Caco-2 (cell line): Measurements from ENCODE around the gene DSC1. TPM values are rescaled to one million over a fixed set of nuclear protein-coding genes. Genes with fewer than 3 reads are reported as not detected.

Experiments
- BruUV-seq: library from RNA; stranded (reverse); fragments of 400-500 nt; replicated peaks from 2 replicates; lab custom pipeline; 2021; lab: Mats Ljungman, UMichigan
- CTCF ChIA-PET: fragments of 300-600 bp; sonication (Branson Sonifier 250); formaldehyde crosslinking; loops from one replicate; lab custom pipeline; 2022; ENCODE audit warnings: antibody characterized with exemption; lab: Charles Lee
- POLR2A ChIA-PET: fragments of 300-600 bp; sonication (Branson Sonifier 250); formaldehyde crosslinking; loops from one replicate; lab custom pipeline; 2022; ENCODE audit warnings: antibody characterized with exemption; lab: Charles Lee
- DNase-seq, 2 experiments: peaks; one replicate each; pipeline versions ENCODE4 v3.0.0 to v3.0.0-alpha.2; 2020 to 2022
- H3K27me3 ChIP-seq: replicated peaks from 2 replicates; pipeline ENCODE4 v1.6.0; 2011; ENCODE audit warnings: low read length; ENCODE audit not compliant: control insufficient read depth, insufficient read depth
- H3K36me3 ChIP-seq: 2 replicates; pipeline ENCODE4 v1.5.1; 2011; ENCODE audit warnings: low read length; ENCODE audit not compliant: control insufficient read depth, insufficient read depth
- H3K4me1 ChIP-seq: fragments of 250-450 bp; sonication (Bioruptor Pico); 2 replicates; pipeline ENCODE4 v1.5.1; 2020; ENCODE audit warnings: mild to moderate bottlenecking
- H3K4me3 ChIP-seq: 2 replicates; pipeline ENCODE4 v1.5.1; 2011; ENCODE audit warnings: low read depth, mild to moderate bottlenecking, control low read depth, low read length
- H3K9me3 ChIP-seq: fragments of 250-450 bp; sonication (Bioruptor Pico); 2 replicates; pipeline ENCODE4 v1.5.1; 2020; ENCODE audit warnings: mild to moderate bottlenecking, moderate library complexity
- H3K27ac Mint-ChIP-seq: one replicate; pipeline ENCODE4 v1.8.0; 2022; ENCODE audit warnings: mixed read lengths; ENCODE audit not compliant: unreplicated experiment
- H3K27me3 Mint-ChIP-seq: one replicate; pipeline ENCODE4 v1.8.0; 2022; ENCODE audit warnings: mixed read lengths; ENCODE audit not compliant: insufficient read depth, unreplicated experiment
- H3K36me3 Mint-ChIP-seq: one replicate; pipeline ENCODE4 v1.8.0; 2022; ENCODE audit warnings: mild to moderate bottlenecking, mixed read lengths; ENCODE audit not compliant: insufficient read depth, unreplicated experiment
- H3K4me1 Mint-ChIP-seq: one replicate; pipeline ENCODE4 v1.8.0; 2022; ENCODE audit warnings: low read depth, mixed read lengths; ENCODE audit not compliant: unreplicated experiment
- H3K4me3 Mint-ChIP-seq: one replicate; pipeline ENCODE4 v1.8.0; 2022; ENCODE audit warnings: mild to moderate bottlenecking, moderate library complexity, mixed read lengths; ENCODE audit not compliant: unreplicated experiment
- H3K9me3 Mint-ChIP-seq: one replicate; pipeline ENCODE4 v1.8.0; 2022; ENCODE audit warnings: mixed read lengths; ENCODE audit not compliant: unreplicated experiment
- intact Hi-C: fragments of 100-400 bp; cut with micrococcal nuclease; formaldehyde crosslinking; loops from one replicate; pipeline ENCODE4 v1.10.0; 2022; ENCODE audit not compliant: unreplicated experiment
- total RNA-seq: library from RNA; stranded (reverse); gene quantifications from 2 replicates; pipeline ENCODE4 v1.2.3, GENCODE V29; 2022
- TF ChIP-seq, protein P1 (sequence below), 2 experiments: fragments of 200-600 bp in 1 of 2; IDR thresholded peaks; 1 replicate in 1 of 2; 2 replicates in 1 of 2; pipeline versions ENCODE4 v1.5.1 to v1.8.0; 2011 to 2022; ENCODE audit warnings: antibody characterized with exemption in 1 of 2, control low read depth in 1 of 2, inconsistent platforms in 1 of 2, low read depth in 1 of 2, low read length in 1 of 2, mild to moderate bottlenecking in 1 of 2, moderate library complexity in 1 of 2; ENCODE audit not compliant: insufficient read depth in 1 of 2, severe bottlenecking in 1 of 2, unreplicated experiment in 1 of 2

The DSC1 gene
- total RNA-seq, 1 experiment from 2014 or later, result 0.11 TPM

DNA sequence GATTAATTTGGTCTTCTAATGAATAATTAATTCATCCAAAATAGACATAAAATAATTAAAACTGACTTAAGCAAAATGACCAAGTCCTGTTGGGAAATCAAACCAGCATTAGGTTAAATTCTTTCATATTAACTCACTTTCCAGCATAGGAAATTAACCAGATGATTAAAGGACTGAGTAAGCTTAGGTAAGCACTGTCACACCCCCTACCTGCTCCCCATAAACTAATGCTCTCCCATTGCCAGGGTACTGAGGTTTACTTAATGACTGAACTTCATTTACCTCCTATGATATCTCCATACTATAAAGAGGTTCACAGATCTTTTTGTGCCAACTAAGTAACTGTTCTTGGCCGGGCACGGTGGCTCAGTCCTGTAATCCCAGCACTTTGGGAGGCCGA is 74.1 kb downstream of the DSC1 start:
- no peaks in the 10 kb centered on the region for H3K27me3 Mint-ChIP-seq
- intact Hi-C loops, result no loop called here
- BruUV-seq, result no TSS peak
- H3K27ac Mint-ChIP-seq, result no peak overlapping the region
- peaks cover 19% of the 10 kb centered on the region for H3K36me3 Mint-ChIP-seq
- no peaks in the 10 kb centered on the region for H3K27me3 ChIP-seq
- no peaks in the 10 kb centered on the region for H3K36me3 ChIP-seq
- POLR2A ChIA-PET, result no interaction called here
- no peaks in the 10 kb centered on the region for H3K9me3 Mint-ChIP-seq
- H3K4me3 ChIP-seq, result no peak overlapping the region
- H3K9me3 ChIP-seq, result no peaks in the 10 kb centered on the region
- no peaks in the 10 kb centered on the region for H3K4me1 ChIP-seq
- TF ChIP-seq, protein P1, sequence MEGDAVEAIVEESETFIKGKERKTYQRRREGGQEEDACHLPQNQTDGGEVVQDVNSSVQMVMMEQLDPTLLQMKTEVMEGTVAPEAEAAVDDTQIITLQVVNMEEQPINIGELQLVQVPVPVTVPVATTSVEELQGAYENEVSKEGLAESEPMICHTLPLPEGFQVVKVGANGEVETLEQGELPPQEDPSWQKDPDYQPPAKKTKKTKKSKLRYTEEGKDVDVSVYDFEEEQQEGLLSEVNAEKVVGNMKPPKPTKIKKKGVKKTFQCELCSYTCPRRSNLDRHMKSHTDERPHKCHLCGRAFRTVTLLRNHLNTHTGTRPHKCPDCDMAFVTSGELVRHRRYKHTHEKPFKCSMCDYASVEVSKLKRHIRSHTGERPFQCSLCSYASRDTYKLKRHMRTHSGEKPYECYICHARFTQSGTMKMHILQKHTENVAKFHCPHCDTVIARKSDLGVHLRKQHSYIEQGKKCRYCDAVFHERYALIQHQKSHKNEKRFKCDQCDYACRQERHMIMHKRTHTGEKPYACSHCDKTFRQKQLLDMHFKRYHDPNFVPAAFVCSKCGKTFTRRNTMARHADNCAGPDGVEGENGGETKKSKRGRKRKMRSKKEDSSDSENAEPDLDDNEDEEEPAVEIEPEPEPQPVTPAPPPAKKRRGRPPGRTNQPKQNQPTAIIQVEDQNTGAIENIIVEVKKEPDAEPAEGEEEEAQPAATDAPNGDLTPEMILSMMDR (IDR thresholded peaks at IDR 0.05; ENCODE audit: insufficient read depth in 1 of 2, low read depth in 1 of 2, low read length in 1 of 2, severe bottlenecking in 1 of 2, unreplicated experiment in 1 of 2), result no peak
- no peak for DNase-seq
- CTCF ChIA-PET, result interaction anchor here (0.8 kb wide), 1 partner anchor 33 kb away, joined by 3 read pairs; no protein-coding TSS in a partner anchor
- H3K4me3 Mint-ChIP-seq, result no peak overlapping the region
- H3K4me1 Mint-ChIP-seq, result no peaks in the 10 kb centered on the region

DNA sequence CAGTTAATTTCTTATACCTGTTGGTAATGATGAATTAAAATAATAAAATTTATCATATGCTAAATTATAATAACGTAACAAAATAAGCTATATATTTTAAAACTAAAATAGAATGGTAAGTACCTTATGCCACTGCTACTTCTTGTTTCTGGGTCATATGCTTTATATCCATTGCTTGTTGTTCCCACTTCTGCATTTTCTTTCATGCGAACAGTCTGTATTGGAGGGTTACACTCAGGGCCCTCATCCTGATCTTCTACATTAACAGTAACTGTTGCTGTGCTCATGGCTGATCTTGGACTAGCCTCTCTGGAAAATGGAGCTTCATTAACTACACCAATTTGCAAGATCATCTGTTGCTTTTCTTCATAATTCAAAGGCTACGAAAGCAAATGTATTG is 82.7 kb downstream of the DSC1 start:
- H3K36me3 Mint-ChIP-seq, result peaks cover 9% of the 10 kb centered on the region
- BruUV-seq, result no TSS peak
- no peak for DNase-seq
- Histone ChIP-seq H3K9me3 (no peaks in the 10 kb centered on the region), H3K36me3 (no peaks in the 10 kb centered on the region), H3K4me3 (no peak overlapping the region), H3K4me1 (no peaks in the 10 kb centered on the region), H3K27me3 (no peaks in the 10 kb centered on the region)
- H3K27me3 Mint-ChIP-seq, result no peaks in the 10 kb centered on the region
- TF ChIP-seq, protein P1 (IDR thresholded peaks at IDR 0.05; ENCODE audit: insufficient read depth in 1 of 2, low read depth in 1 of 2, low read length in 1 of 2, severe bottlenecking in 1 of 2, unreplicated experiment in 1 of 2), result no peak
- no peak overlapping the region for H3K4me3 Mint-ChIP-seq
- ChIA-PET POLR2A (no interaction called here), CTCF (no interaction called here)
- intact Hi-C loops, result no loop called here
- H3K4me1 Mint-ChIP-seq, result no peaks in the 10 kb centered on the region
- no peak overlapping the region for H3K27ac Mint-ChIP-seq
- no peaks in the 10 kb centered on the region for H3K9me3 Mint-ChIP-seq

Other genes with a start within 250 kb of the DSC1 start
- gene DSC3, start 120.1 kb downstream of the DSC1 start, total RNA-seq, result 4.5 and 6.8 TPM in 2 replicates
- gene DSC2, start 60.4 kb downstream of the DSC1 start, total RNA-seq, result 21.7 and 22.7 TPM in 2 replicates
- not detected in 2 replicates for gene DSG1, start 155.3 kb upstream of the DSC1 start, total RNA-seq
- gene DSG4, start 213.9 kb upstream of the DSC1 start, total RNA-seq, result not detected in 2 replicates